Right lobe of liver (tissue), 4 donors: ENCODE data around the gene CACNA1C.

Experiments
- CTCF ChIP-seq, 4 donors: fragments of 200-600 bp in 3 of 4; fragments of 450-650 bp in 1 of 4; IDR thresholded peaks; one replicate each; pipeline versions ENCODE4 v1.5.1 to v1.8.0; 2016 to 2022; ENCODE audit warnings: antibody characterized with exemption in 4 of 4, mild to moderate bottlenecking in 2 of 4
- POLR2A ChIP-seq: fragments of 450-650 bp; IDR thresholded peaks from one replicate; pipeline ENCODE4 v1.6.1; 2017; ENCODE audit warnings: antibody characterized with exemption, mild to moderate bottlenecking
- donor health status: DM: no; HTN: no; CAD: no.
- donor health status: DM: no; HTN: no; CAD: no.
- donor health status: DM: no; HTN: yes; CAD: no.

GRCh38 chr12:2273288-2273687, 220.5 kb downstream of the CACNA1C start:
- TF ChIP-seq CTCF (IDR thresholded peaks at IDR 0.05) = peak in 1 of 4 donors; percentile 27
- no peak for TF ChIP-seq POLR2A
